Cardiac fibroblast (primary cell): ENCODE results near the gene TMEM178B.
"Not testable (repeated sequence)": the region's sequence is repeated elsewhere in the genome, so short reads cannot be mapped to it uniquely, and the experiment has no call there.

Experiments
- DNase-seq, 2 donors: peaks; one replicate each; pipeline versions ENCODE4 v3.0.0 to v3.0.0-alpha.2; 2010; ENCODE audit warnings: low read depth in 2 of 2
- H3K4me3 ChIP-seq, 2 donors: replicated peaks in 1 of 2; 1 replicate in 1 of 2; 2 replicates in 1 of 2; pipeline ENCODE4 v1.5.1; 2011; ENCODE audit warnings: low read depth in 2 of 2, low read length in 2 of 2, mild to moderate bottlenecking in 2 of 2, moderate library complexity in 1 of 2
- TF ChIP-seq, protein P1 (sequence below): IDR thresholded peaks from one replicate; pipeline ENCODE4 v1.5.1; 2011; ENCODE audit warnings: low read depth, mild to moderate bottlenecking, low read length, inconsistent platforms

The TMEM178B gene

GRCh38 chr7:141165521-141165920 lies 91.7 kb downstream of the TMEM178B start:
- no peak for DNase-seq
- no peak overlapping the region for H3K4me3 ChIP-seq
- TF ChIP-seq, protein P1, sequence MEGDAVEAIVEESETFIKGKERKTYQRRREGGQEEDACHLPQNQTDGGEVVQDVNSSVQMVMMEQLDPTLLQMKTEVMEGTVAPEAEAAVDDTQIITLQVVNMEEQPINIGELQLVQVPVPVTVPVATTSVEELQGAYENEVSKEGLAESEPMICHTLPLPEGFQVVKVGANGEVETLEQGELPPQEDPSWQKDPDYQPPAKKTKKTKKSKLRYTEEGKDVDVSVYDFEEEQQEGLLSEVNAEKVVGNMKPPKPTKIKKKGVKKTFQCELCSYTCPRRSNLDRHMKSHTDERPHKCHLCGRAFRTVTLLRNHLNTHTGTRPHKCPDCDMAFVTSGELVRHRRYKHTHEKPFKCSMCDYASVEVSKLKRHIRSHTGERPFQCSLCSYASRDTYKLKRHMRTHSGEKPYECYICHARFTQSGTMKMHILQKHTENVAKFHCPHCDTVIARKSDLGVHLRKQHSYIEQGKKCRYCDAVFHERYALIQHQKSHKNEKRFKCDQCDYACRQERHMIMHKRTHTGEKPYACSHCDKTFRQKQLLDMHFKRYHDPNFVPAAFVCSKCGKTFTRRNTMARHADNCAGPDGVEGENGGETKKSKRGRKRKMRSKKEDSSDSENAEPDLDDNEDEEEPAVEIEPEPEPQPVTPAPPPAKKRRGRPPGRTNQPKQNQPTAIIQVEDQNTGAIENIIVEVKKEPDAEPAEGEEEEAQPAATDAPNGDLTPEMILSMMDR = no peak

DNA sequence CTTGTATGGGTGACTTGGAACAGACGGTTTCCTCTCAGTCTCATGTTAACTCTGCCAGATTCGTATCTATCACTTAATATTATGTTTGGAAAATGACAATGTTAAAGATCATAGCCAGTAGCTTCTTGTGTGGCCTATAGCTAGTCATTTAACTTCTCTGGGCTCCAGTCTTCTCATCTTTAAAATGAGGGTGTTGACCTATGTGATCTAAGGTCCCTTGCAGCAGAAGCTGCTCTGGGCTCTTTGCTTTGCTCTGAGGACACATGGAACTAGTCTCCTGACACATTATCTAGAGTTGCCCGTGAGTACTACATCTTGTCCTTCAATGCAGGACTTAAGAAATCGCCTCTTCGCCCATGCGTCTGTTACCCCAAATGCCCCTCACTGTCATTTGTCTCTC lies 93.1 kb downstream of the TMEM178B start:
- TF ChIP-seq, protein P1 = no peak
- DNase-seq = no peak

GRCh38 chr7:141167381-141167964 lies 93.6 kb downstream of the TMEM178B start:
- H3K4me3 ChIP-seq = no peak overlapping the region
- TF ChIP-seq, protein P1 = no peak
- DNase-seq = no peak

More for the DNA sequence above, 93.1 kb downstream of the TMEM178B start:
- H3K4me3 ChIP-seq = no peak overlapping the region

GRCh38 chr7:141169157-141169556 lies 95.3 kb downstream of the TMEM178B start:
- H3K4me3 ChIP-seq, DNase-seq: not testable (repeated sequence)

- DNase-seq = not testable (repeated sequence)
Measured at GRCh38 chr7:141175728-141176127, 101.9 kb downstream of the TMEM178B start.

GRCh38 chr7:141177120-141177519 lies 103.3 kb downstream of the TMEM178B start:
- DNase-seq = not testable (repeated sequence)

More at GRCh38 chr7:141175728-141176127, 101.9 kb downstream of the TMEM178B start:
- not testable (repeated sequence) for H3K4me3 ChIP-seq

GRCh38 chr7:141178486-141179135 lies 104.7 kb downstream of the TMEM178B start:
- TF ChIP-seq, protein P1 = no peak

More at GRCh38 chr7:141177120-141177519, 103.3 kb downstream of the TMEM178B start:
- H3K4me3 ChIP-seq = not testable (repeated sequence)

GRCh38 chr7:141181812-141182211 lies 107.9 kb downstream of the TMEM178B start:
- H3K4me3 ChIP-seq = no peak overlapping the region
- DNase-seq = no peak
- TF ChIP-seq, protein P1 = no peak

More at GRCh38 chr7:141178486-141179135, 104.7 kb downstream of the TMEM178B start:
- DNase-seq = no peak
- no peak overlapping the region for H3K4me3 ChIP-seq
